IPS-20b (cell line): ENCODE results near the gene CACNA1B.

Experiments
- H3K27ac ChIP-seq: one replicate; pipeline ENCODE4 v1.5.1; 2013; ENCODE audit warnings: low read length
- H3K27me3 ChIP-seq: 2 replicates; pipeline ENCODE4 v1.6.1; 2013; ENCODE audit warnings: mild to moderate bottlenecking, low read length, inconsistent platforms; ENCODE audit not compliant: insufficient read depth
- H3K36me3 ChIP-seq: 2 replicates; pipeline ENCODE4 v1.6.1; 2013; ENCODE audit warnings: low read depth, mild to moderate bottlenecking, inconsistent platforms, low read length, moderate library complexity; ENCODE audit not compliant: insufficient read depth
- H3K4me1 ChIP-seq: 2 replicates; pipeline ENCODE4 v1.6.1; 2013; ENCODE audit warnings: mild to moderate bottlenecking, control low read depth, inconsistent platforms, low read length, moderate library complexity; ENCODE audit not compliant: insufficient read depth
- H3K4me3 ChIP-seq: 2 replicates; pipeline ENCODE4 v1.5.1; 2013; ENCODE audit warnings: mild to moderate bottlenecking, low read length, inconsistent platforms
- H3K9ac ChIP-seq: 2 replicates; pipeline ENCODE4 v1.6.1; 2013; ENCODE audit warnings: low read depth, mild to moderate bottlenecking, inconsistent platforms, low read length, moderate library complexity
- H3K9me3 ChIP-seq: 2 replicates; pipeline ENCODE4 v1.6.1; 2013; ENCODE audit warnings: mild to moderate bottlenecking, low read depth, low read length, inconsistent platforms; ENCODE audit not compliant: insufficient read depth

The CACNA1B gene

DNA sequence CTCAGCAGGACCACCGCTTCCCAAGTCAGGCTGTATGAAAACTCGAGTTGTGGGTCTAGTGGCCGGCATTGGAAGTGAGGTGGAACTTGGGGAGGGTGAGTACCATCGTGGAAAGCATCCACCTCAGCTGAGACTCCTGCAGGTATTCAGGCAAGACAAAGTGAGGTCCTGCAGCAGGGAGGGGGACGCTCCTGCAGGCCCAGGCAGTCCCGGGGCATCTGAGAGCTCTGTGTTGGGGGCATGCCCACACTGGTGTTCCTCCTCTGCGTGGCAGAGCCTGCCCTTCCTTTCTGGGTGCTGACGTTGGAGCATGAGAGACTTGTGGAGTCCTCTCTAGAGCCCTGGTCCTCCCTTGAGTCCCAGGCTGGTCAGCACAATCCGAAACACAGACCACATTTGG is 187.7 kb downstream of the CACNA1B start:
- Histone ChIP-seq H3K27me3 (no peaks in the 10 kb centered on the region), H3K9ac (no peak overlapping the region), H3K36me3 (peaks cover 4% of the 10 kb centered on the region; the same call in 1 of the 2 replicates), H3K4me3 (no peak overlapping the region), H3K27ac (no peak overlapping the region), H3K4me1 (peaks cover 17% of the 10 kb centered on the region; the same call in 1 of the 2 replicates), H3K9me3 (no peaks in the 10 kb centered on the region)

DNA sequence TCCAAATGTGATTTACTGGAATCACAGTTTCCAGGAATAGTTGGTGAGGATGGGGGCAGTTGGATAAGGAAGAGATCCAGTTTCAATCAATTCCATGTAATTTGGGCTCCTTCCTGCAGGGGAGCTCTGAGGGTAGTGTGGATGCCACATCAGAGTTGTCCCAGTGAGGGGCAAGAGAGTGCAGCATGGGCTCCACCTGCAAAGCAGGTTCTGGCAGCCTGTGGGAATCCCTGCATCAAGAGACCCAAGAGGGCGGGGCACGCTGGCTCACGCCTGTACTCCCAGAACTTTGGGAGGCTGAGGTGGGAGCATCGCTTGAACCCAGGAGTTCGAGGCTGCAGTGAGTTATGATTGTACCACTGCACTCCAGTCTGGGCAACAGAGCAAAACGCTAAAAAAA is 188.5 kb downstream of the CACNA1B start:
- Histone ChIP-seq H3K9me3 (no peaks in the 10 kb centered on the region), H3K27me3 (no peaks in the 10 kb centered on the region), H3K36me3 (peaks cover 4% of the 10 kb centered on the region; the same call in 1 of the 2 replicates), H3K4me3 (no peak overlapping the region), H3K9ac (no peak overlapping the region), H3K4me1 (peaks cover 19% of the 10 kb centered on the region; the same call in 1 of the 2 replicates), H3K27ac (no peak overlapping the region)

DNA sequence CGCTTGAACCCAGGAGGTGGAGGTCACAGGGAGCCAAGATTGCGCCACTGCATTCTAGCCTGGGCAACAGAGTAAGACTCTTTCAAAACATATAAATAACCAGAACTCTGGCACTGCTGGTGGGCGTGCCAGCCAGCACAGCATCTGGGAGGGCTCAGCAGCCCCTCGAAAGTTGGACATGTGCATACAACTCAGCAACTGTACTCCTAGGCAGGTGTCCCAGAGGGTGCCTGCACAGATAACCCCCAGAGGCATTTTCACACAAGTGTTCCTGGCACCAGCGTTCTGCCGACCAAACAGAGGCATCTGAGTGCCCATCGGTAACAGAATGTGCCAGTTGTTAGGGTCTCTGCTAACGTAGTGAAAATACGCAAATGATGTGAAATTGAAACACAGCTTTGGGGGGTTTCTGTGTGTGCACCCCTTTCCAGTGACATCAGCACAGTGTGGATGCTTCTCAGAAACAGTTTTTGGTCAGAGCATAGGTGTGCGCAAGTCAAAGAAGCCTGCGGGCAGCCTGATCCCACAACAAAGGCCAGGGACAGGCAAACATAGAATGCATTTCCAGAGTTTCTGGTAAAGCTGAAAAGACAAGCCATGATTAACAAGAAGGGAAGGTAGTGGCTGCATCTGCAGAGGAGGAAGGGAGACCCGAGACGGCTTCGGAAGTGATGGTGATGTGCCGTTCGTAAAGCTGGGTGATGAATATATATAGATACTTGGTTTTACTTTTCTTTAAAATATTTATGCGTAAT is 190.2 kb downstream of the CACNA1B start:
- no peaks in the 10 kb centered on the region for H3K27me3 ChIP-seq

GRCh38 chr9:138068601-138069035 is 191.0 kb downstream of the CACNA1B start:
- Histone ChIP-seq H3K9ac (no peak overlapping the region), H3K36me3 (no peaks in the 10 kb centered on the region), H3K4me1 (peaks cover 25% of the 10 kb centered on the region; the same call in 1 of the 2 replicates), H3K9me3 (no peaks in the 10 kb centered on the region), H3K27ac (no peak overlapping the region), H3K27me3 (no peaks in the 10 kb centered on the region), H3K4me3 (no peak overlapping the region)

More for the DNA sequence above, 190.2 kb downstream of the CACNA1B start:
- H3K9me3 ChIP-seq: no peaks in the 10 kb centered on the region
- no peak overlapping the region for H3K27ac ChIP-seq
- H3K9ac ChIP-seq: no peak overlapping the region
- no peaks in the 10 kb centered on the region for H3K36me3 ChIP-seq
- no peak overlapping the region for H3K4me3 ChIP-seq
- peaks cover 19% of the 10 kb centered on the region; the same call in 1 of the 2 replicates for H3K4me1 ChIP-seq

DNA sequence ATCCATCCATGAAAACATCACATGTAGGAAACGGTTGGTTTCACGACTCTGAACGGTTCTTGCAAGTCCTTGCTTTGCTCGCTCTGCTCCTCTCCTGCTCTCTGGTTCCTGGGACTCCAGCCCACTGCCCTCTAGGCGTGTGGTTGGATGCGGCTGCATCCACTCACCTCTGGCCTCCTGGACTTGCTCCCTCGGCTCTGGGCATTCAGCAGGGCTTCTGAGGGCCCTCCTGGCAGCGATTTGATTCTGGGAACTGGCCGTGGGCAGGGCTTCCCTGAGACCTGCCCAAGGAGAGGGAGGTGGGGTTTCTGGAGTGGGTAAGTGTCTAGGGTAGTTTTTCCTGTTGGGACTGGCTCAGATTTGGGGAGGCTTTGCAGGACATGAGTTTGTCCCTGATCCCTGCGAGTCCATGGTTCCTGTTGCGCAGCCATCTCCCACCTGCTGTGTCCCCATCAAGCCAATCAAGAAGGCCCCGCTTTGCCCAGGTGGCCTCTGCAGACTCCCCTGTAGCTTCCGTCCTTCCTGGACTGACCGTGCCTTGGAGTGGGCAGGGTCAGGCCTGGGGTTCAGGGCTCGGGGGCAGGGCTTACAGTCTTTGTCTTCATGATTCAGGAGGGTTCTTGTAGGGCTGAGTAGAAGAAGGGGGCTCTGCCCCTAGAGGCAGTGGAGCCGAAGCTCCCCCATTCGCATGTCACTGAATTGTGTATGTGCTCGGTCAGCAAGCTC is 192.3 kb downstream of the CACNA1B start:
- Histone ChIP-seq H3K27me3 (no peaks in the 10 kb centered on the region), H3K4me3 (no peak overlapping the region), H3K36me3 (no peaks in the 10 kb centered on the region), H3K9me3 (no peaks in the 10 kb centered on the region), H3K9ac (no peak overlapping the region), H3K4me1 (peaks cover 25% of the 10 kb centered on the region; the same call in 1 of the 2 replicates), H3K27ac (no peak overlapping the region)

- Histone ChIP-seq H3K27ac (no peak overlapping the region), H3K9ac (no peak overlapping the region), H3K4me1 (peaks cover 25% of the 10 kb centered on the region; the same call in 1 of the 2 replicates), H3K36me3 (no peaks in the 10 kb centered on the region), H3K9me3 (no peaks in the 10 kb centered on the region), H3K27me3 (no peaks in the 10 kb centered on the region), H3K4me3 (no peak overlapping the region)
These were observed 193.2 kb downstream of the CACNA1B start for GRCh38 chr9:138070815-138071214.

GRCh38 chr9:138071292-138071691 is 193.7 kb downstream of the CACNA1B start:
- Histone ChIP-seq H3K27me3 (no peaks in the 10 kb centered on the region), H3K9ac (no peak overlapping the region), H3K9me3 (no peaks in the 10 kb centered on the region), H3K27ac (no peak overlapping the region), H3K36me3 (no peaks in the 10 kb centered on the region), H3K4me3 (no peak overlapping the region), H3K4me1 (peaks cover 25% of the 10 kb centered on the region; the same call in 1 of the 2 replicates)

- Histone ChIP-seq H3K36me3 (no peaks in the 10 kb centered on the region), H3K9me3 (no peaks in the 10 kb centered on the region), H3K9ac (no peak overlapping the region), H3K4me1 (peaks cover 25% of the 10 kb centered on the region; the same call in 1 of the 2 replicates), H3K27ac (no peak overlapping the region), H3K4me3 (no peak overlapping the region), H3K27me3 (no peaks in the 10 kb centered on the region)
These were observed 194.1 kb downstream of the CACNA1B start for GRCh38 chr9:138071731-138072130.

DNA sequence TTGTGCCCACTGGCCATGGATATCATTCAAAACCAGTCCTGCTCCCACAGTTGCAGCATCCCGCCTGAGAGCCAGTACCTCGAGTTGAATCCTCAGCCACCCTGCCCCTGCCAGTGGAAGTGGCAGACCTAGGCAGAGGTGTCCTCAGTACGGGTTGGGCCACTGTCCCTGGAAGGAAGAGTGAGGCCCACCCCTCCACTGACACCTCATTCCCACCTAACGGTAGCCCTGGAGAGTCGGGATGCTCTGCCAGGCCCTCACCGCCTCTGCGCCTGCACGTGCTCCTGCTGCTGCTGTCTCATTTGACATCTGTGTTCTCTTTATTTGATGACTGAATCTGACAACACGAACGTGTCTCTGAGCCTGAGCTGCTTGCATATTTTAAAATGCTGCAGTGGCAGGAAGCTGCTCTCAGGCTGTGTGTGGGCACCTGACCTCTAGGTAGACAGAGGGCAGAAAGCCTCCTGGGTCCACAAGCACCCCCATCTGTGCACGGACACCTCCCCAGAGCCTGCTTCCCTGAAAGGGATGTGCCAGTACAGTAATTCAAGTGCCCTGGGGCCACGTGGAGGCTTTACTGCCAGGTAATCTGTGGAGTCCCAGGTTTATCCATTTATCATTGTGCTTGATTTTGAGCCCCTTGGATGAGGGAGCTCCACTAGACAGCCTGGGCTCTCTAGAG is 194.7 kb downstream of the CACNA1B start:
- H3K4me1 ChIP-seq: peaks cover 25% of the 10 kb centered on the region; the same call in 1 of the 2 replicates
- H3K27ac ChIP-seq: no peak overlapping the region
- no peaks in the 10 kb centered on the region for H3K9me3 ChIP-seq
- H3K36me3 ChIP-seq: no peaks in the 10 kb centered on the region
- no peak overlapping the region for H3K9ac ChIP-seq
- no peak overlapping the region for H3K4me3 ChIP-seq
- no peaks in the 10 kb centered on the region for H3K27me3 ChIP-seq

DNA sequence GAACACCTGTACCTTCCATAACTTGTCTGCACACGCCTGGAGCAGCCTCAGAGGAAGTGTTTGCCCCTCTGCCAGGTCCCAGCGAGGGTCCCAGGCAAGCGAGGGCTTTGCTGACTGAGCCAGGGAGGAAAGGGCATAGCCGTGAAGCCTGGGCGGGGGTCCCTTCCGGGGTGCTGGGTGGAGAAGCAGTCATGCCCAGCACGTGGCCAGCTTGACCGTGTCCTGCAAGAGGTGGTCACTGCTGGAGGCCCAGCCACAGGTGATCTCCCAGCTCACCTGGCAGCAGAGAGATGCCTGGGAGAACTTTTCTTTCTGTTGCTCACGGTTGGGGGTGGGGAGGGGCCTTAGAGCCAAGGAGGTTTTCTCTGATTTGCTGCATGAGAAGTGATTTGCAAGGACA is 195.3 kb downstream of the CACNA1B start:
- no peaks in the 10 kb centered on the region for H3K36me3 ChIP-seq
- no peak overlapping the region for H3K4me3 ChIP-seq
- no peak overlapping the region for H3K9ac ChIP-seq
- H3K4me1 ChIP-seq: peaks cover 25% of the 10 kb centered on the region; the same call in 1 of the 2 replicates
- no peak overlapping the region for H3K27ac ChIP-seq
- no peaks in the 10 kb centered on the region for H3K9me3 ChIP-seq
- H3K27me3 ChIP-seq: no peaks in the 10 kb centered on the region

DNA sequence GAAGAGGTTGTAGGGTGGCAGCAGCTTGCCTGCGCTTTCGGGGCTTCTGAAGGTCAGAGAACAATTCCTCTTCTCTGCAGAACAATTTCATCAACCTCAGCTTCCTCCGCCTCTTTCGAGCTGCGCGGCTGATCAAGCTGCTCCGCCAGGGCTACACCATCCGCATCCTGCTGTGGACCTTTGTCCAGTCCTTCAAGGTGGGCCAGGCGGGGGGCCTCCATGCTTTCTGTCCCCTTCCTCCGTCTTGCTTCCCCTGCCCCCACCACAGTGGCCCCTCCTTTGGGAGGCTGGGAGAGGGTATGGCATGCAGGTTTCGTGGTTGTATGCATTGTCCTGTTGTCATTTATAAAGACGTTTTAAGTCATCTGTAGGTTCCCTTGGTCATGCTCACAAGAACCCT is 195.8 kb downstream of the CACNA1B start:
- Histone ChIP-seq H3K4me3 (no peak overlapping the region), H3K9me3 (no peaks in the 10 kb centered on the region), H3K27me3 (no peaks in the 10 kb centered on the region), H3K36me3 (no peaks in the 10 kb centered on the region), H3K27ac (no peak overlapping the region), H3K4me1 (peaks cover 25% of the 10 kb centered on the region; the same call in 1 of the 2 replicates), H3K9ac (no peak overlapping the region)
